GM10266 (cell line): Measurements from ENCODE around the gene EIF3I.

Experiments
- DNase-seq: peaks from one replicate; pipeline ENCODE4 v3.0.0; 2012; ENCODE audit errors: extremely low spot score
- TF ChIP-seq, protein P1 (sequence below): IDR thresholded peaks from 2 replicates; pipeline ENCODE4 v1.5.1; 2012; ENCODE audit warnings: mild to moderate bottlenecking, low read depth; ENCODE audit not compliant: control insufficient read depth, insufficient read depth; ENCODE audit errors: missing control alignments

EIF3I gene

DNA sequence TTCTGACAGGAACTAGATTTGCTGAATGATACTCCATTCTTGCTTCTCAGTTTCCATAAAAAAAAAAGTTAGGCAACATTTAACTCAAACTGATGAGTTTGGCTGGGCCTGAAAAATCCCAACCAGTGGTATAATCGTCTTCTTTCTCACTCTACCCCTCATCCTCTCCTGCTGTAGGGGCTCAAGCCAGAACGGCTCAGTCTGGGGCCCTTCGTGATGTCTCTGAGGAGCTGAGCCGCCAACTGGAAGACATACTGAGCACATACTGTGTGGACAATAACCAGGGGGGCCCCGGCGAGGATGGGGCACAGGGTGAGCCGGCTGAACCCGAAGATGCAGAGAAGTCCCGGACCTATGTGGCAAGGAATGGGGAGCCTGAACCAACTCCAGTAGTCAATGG lies 41.1 kb upstream of the EIF3I start:
- TF ChIP-seq, protein P1, sequence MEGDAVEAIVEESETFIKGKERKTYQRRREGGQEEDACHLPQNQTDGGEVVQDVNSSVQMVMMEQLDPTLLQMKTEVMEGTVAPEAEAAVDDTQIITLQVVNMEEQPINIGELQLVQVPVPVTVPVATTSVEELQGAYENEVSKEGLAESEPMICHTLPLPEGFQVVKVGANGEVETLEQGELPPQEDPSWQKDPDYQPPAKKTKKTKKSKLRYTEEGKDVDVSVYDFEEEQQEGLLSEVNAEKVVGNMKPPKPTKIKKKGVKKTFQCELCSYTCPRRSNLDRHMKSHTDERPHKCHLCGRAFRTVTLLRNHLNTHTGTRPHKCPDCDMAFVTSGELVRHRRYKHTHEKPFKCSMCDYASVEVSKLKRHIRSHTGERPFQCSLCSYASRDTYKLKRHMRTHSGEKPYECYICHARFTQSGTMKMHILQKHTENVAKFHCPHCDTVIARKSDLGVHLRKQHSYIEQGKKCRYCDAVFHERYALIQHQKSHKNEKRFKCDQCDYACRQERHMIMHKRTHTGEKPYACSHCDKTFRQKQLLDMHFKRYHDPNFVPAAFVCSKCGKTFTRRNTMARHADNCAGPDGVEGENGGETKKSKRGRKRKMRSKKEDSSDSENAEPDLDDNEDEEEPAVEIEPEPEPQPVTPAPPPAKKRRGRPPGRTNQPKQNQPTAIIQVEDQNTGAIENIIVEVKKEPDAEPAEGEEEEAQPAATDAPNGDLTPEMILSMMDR = no peak
- DNase-seq = no peak

DNA sequence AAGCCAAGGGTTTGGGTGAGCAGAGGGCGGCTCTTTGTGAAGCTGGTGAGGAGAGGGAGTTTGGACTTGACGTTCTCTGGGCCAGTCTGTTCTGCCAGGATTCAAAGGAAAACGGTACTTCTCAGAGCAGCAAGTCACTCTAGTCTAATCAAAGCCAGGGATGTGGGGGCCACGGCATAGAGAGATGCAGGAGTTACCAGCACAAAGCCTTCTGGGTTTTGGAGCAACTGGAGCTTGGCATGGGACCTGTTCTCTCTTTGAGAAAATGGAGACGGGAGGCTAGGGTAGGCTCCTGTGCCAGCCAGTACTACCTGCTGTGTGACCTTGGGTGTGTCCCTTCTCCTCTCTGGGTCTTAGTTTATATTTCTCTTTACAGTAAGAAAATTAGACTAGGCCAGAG lies 40.6 kb upstream of the EIF3I start:
- TF ChIP-seq, protein P1 = no peak
- DNase-seq = no peak

DNA sequence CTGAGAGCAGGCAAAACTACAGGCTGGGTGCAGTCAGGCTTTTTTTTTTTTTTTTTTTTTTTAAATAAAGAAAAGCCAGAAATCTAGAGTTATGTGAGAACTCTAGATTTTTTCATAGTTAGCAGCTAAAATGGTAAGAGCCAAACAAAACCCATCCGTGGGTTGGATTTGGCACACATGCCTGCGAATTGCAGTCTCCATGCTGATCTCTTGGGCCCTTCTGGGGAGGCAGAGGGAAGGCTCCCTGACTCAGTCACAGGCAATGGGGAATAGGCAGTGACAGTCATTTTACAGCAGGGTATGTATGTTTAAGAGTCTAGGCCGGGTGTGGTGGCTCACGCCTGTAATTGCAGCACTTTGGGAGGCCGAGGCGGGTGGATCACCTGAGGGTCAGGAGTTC lies 40.1 kb upstream of the EIF3I start:
- TF ChIP-seq, protein P1 = no peak
- no peak for DNase-seq

GRCh38 chr1:32184650-32185049 lies 37.6 kb upstream of the EIF3I start:
- TF ChIP-seq, protein P1 = no peak
- no peak for DNase-seq

GRCh38 chr1:32186077-32186476 lies 36.1 kb upstream of the EIF3I start:
- TF ChIP-seq, protein P1 = no peak
- DNase-seq = no peak

DNA sequence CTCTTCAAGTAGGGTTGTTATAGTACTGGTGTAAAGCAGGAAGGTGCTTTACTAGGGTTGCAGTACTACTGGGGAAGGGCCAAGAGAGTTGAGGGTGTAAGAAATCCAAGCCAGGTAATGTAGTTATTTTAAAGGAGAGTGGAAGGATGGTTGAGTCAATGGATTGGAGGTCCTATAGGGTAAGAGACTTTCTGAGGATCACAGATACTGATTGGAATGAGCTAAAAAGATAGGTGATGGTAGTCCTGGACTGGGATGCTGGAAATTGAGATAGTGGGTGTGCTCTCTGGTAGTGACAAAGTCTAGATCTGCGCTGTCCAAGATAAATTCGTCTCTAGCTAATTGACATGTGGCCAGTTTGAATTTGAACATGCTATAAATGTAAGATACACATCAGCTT lies 35.7 kb upstream of the EIF3I start:
- no peak for DNase-seq
- TF ChIP-seq, protein P1 = no peak

DNA sequence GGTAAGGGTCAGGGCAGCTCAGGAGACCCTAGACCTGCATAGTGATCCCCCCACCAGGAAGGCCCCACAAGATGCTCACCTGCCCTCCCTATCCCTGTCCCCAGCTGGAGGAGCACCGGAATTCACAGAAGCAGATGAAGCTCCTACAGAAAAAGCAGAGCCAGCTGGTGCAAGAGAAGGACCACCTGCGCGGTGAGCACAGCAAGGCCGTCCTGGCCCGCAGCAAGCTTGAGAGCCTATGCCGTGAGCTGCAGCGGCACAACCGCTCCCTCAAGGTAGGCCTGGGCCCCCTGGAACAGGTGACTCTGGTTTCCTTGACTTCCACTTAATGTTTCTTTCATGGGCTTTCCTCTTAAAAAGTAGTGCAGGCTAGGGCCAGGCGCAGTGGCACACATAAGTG lies 34.4 kb upstream of the EIF3I start:
- TF ChIP-seq, protein P1 = no peak

More for the DNA sequence above, 34.4 kb upstream of the EIF3I start:
- DNase-seq = no peak
